ENCODE data around the gene ZP1. TPM values are rescaled to one million over a fixed set of nuclear protein-coding genes. Genes with fewer than 3 reads are reported as not detected.
"Not testable (repeated sequence)": the region's sequence is repeated elsewhere in the genome, so short reads cannot be mapped to it uniquely, and the experiment has no call there.

The ZP1 gene, protein sequence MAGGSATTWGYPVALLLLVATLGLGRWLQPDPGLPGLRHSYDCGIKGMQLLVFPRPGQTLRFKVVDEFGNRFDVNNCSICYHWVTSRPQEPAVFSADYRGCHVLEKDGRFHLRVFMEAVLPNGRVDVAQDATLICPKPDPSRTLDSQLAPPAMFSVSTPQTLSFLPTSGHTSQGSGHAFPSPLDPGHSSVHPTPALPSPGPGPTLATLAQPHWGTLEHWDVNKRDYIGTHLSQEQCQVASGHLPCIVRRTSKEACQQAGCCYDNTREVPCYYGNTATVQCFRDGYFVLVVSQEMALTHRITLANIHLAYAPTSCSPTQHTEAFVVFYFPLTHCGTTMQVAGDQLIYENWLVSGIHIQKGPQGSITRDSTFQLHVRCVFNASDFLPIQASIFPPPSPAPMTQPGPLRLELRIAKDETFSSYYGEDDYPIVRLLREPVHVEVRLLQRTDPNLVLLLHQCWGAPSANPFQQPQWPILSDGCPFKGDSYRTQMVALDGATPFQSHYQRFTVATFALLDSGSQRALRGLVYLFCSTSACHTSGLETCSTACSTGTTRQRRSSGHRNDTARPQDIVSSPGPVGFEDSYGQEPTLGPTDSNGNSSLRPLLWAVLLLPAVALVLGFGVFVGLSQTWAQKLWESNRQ
- not detected for total RNA-seq

DNA sequence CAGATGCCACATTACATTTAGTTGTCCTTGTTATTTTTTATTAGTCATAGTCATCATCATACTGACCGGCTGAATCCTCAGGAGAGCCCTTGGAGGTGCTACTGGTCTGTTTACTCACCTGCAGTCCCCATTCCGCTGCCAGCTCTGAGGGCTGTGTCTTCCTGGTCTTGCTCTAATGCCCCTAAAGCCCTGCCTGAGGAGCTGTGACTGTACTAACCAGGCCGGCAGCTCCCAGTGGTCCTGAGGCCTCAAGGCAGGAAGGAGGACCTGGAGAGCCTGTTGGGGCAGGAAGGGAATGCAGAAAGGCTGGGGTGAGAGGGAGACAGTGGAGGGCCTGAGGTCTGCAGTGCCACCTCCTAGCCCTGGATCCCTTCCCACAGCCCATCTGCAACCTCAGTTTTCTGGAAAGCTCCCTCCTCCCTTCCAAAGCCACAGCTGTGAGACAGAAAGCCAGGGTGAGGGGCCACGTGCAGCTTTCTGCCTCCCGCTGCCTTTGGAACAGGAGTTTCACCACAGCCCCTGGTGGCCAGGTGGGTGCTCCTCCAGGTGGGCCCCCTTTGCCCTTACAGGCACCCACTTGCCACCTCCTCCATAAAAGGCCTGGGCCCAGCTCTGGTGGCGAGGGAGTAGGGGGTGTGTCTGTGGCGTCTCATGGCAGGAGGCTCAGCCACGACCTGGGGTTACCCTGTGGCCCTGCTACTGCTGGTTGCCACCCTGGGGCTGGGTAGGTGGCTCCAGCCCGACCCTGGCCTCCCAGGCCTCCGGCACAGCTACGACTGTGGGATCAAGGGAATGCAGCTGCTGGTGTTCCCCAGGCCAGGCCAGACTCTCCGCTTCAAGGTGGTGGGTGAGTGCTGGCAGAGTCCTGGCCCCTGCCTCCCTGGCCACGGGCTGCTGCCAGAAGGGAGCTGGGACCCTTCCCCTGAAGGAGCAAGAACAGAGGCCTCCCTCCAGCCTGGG, at the start of gene ZP1:
Gene ZP1 (plus strand): TSS at position 632 of the 960 bp plus-strand sequence. CDS start 20 bp downstream, at position 652.
- Mint-ChIP-seq H3K4me3 (no peak within 1 kb of the TSS), H3K36me3 (no peaks in the 10 kb centered on the region)

DNA sequence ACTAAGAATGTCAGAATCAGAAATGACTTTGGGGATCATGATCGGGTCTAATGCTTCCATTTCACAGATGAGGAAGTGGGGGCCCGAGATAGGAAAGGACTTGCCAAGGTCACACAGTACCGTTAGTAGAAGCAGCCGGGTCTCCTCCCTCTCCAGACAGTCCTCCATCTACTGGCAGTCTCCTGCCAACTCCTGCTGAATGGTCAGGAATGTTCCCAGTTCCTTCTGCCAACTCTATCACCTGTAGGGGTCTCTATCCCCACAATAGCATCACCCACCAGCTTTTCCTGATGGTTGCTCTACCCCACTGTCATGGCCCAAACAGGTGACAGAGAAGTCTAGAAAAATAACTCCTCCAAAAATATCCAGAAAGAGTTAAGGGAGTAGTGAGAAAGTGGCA, 49.3 kb upstream of the ZP1 start:
- Mint-ChIP-seq H3K9me3 (peaks cover 8% of the 10 kb centered on the region), H3K4me3 (no peak overlapping the region), H3K4me1 (no peaks in the 10 kb centered on the region), H3K36me3 (no peaks in the 10 kb centered on the region), H3K27ac (no peak overlapping the region), H3K27me3 (no peaks in the 10 kb centered on the region)
- DNase-seq, result no peak

More for the DNA sequence above, at the start of gene ZP1:
- H3K27ac Mint-ChIP-seq, result no peak within 1 kb of the TSS
- no peaks in the 10 kb centered on the region for H3K9me3 Mint-ChIP-seq
- H3K4me1 Mint-ChIP-seq, result peaks cover 21% of the 10 kb centered on the region
- DNase-seq, result no peak
- no peaks in the 10 kb centered on the region for H3K27me3 Mint-ChIP-seq

DNA sequence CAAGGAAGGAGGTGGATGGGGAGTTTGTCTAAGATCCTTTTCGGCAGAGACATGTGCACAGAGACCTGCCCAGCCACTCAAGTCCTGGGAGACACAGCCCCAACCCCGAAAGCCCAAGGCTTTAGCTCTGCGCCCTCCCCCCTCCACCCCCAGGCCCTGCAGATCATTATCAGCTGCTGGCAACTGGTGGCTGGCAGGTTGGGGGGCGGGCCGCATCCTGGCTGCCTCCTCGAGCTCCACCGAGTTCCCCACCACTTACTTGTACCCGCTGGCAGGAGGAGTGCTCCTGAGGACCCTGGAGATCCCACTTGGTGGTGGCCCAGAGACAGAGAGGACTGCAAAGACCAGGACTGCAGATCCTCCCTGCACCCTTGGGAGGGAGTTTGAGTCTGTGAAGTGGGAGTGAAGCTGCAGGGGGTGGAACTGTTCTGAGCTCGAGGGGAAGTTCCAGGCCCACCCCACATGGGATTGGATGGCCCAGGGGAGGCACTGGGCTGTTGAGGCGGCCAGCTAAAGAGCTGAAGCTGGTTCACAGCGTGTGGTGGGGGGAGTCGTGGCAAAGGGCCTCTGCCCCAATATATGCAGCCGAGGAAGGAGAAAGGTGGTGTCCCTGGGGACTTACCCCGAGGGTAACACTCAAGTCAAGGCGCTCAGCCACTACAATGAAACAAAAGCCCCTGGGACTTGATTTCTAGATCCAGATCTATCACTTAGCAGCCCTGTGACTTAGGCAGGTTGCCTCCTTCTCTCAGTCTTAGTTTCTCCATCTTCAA, 45.3 kb upstream of the ZP1 start:
- H3K27me3 Mint-ChIP-seq, result no peaks in the 10 kb centered on the region
- H3K27ac Mint-ChIP-seq, result no peak overlapping the region
- H3K4me3 Mint-ChIP-seq, result no peak overlapping the region
- peaks cover 2% of the 10 kb centered on the region for H3K9me3 Mint-ChIP-seq
- no peak for DNase-seq
- H3K4me1 Mint-ChIP-seq, result no peaks in the 10 kb centered on the region
- no peaks in the 10 kb centered on the region for H3K36me3 Mint-ChIP-seq

DNA sequence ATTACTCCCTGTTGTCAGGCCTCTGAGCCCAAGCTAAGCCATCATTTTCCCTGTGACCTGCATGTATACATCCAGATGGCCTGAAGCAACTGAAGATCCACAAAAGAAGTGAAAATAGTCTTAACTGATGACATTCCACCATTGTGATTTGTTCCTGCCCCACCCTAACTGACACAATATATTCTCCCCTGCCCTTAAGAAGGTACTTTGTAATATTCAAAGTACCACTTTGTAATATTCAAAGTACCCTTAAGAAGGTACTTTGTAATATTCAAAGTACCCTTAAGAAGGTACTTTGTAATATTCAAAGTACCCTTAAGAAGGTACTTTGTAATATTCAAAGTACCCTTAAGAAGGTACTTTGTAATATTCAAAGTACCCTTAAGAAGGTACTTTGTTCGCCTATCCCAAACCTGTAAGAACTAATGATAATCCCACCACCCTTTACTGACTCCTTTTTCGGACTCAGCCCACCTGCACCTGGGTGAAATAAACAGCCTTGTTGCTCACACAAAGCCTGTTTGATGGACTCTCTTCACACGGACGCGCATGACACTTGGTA, 43.5 kb upstream of the ZP1 start:
- DNase-seq, H3K27ac Mint-ChIP-seq, H3K4me1 Mint-ChIP-seq: not testable (repeated sequence)

DNA sequence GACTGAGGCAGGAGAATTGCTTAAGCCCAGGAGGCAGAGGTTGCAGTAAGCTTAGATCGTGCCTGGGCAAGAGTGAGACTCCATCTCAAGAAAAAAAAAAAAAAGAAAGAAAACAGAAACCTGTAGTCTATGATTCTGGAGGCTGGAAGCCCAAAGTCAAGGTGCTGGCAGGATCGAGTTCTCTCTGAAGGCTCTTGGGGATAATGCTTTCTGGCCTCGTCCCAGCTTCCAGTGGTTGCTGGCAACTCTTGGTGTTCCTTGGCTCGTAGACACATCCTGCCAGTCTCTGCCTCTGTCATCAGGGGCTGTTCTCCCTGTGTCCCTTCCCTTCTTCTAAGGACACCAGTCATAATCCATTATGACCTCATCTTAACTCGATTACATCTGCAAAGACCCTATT, 42.2 kb upstream of the ZP1 start:
- Mint-ChIP-seq H3K27me3 (no peaks in the 10 kb centered on the region), H3K4me1 (no peaks in the 10 kb centered on the region), H3K9me3 (no peaks in the 10 kb centered on the region), H3K27ac (no peak overlapping the region), H3K36me3 (no peaks in the 10 kb centered on the region), H3K4me3 (no peak overlapping the region)
- no peak for DNase-seq

More for the DNA sequence above, 43.5 kb upstream of the ZP1 start:
- H3K36me3 Mint-ChIP-seq, H3K27me3 Mint-ChIP-seq, H3K4me3 Mint-ChIP-seq, H3K9me3 Mint-ChIP-seq: not testable (repeated sequence)

DNA sequence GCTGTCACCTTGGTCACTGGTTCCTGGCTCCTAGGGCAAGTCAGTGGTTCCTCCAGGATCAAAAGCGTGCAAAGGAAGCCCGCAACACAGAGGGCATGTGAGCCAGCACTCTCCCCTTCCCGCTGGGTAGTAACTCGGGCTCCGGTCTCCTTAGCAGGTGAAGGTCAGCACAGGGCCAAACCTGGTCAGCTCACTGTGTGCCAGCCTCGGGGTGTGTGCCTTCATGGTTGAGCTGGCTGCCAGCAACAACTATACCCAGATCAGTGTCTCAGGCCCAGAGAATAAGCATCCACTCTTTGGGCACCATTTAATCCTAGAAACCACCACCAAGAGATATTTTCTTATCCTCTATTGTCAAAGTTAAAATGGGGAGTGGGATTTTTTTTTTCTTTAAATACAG, 41.6 kb upstream of the ZP1 start:
- Mint-ChIP-seq H3K4me1 (peaks cover 1% of the 10 kb centered on the region), H3K9me3 (no peaks in the 10 kb centered on the region), H3K4me3 (no peak overlapping the region), H3K27ac (no peak overlapping the region), H3K36me3 (no peaks in the 10 kb centered on the region), H3K27me3 (no peaks in the 10 kb centered on the region)
- no peak for DNase-seq

DNA sequence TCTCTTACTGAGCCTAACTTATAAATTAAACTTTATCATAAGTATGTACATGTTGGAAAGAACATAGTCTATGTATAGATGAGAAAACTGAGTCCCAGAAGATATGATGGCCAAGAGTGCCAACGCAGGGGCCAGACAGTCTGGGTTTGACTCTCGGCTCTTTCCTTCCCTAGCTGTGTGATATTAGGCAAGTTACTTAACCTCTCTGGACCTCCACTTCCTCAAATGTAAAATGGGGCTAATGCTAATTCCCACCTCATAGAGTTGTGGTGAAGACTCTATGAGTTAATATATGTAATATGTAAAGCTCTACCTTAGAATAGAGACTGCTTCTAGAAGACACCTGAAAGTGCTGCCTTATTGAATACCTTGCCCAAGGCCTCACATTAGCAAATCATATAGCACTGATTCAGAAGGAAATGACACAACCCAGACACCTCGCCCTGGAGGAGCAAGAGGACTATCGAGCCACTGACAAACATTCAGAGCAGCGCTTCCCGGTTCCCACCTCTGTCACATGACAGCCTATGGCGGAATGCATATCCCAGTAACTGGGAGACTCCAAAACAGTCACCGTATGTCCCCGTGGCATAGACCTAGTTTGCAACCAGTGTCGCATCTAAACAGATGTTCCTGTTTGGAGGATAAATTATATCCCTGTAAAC, 36.7 kb upstream of the ZP1 start:
- H3K27ac Mint-ChIP-seq, result no peak overlapping the region
- H3K27me3 Mint-ChIP-seq, result no peaks in the 10 kb centered on the region
- no peak overlapping the region for H3K4me3 Mint-ChIP-seq
- peaks cover 5% of the 10 kb centered on the region for H3K4me1 Mint-ChIP-seq
- H3K36me3 Mint-ChIP-seq, result no peaks in the 10 kb centered on the region
- DNase-seq, result no peak
- no peaks in the 10 kb centered on the region for H3K9me3 Mint-ChIP-seq

DNA sequence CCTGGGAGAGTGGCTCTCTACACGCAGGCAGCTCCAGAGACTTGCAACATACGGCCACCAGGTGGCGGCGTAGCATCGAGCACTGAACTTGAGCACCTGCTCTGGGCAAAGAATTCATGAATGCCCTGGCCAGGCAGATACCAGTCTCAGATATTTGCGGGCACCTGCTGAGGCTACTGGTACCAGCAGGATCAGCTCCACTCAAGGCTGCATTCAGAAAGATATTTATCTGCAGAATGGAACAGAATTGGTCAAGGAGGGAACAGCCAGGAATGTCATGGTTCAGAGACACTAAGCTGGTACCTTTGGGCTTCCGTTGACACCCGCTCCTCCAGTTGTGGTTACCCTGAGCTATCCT, 36.2 kb upstream of the ZP1 start:
- H3K9me3 Mint-ChIP-seq, result no peaks in the 10 kb centered on the region
- peak; percentile 71 for DNase-seq
- no peak overlapping the region for H3K4me3 Mint-ChIP-seq
- H3K4me1 Mint-ChIP-seq, result peaks cover 6% of the 10 kb centered on the region
- H3K27ac Mint-ChIP-seq, result no peak overlapping the region
- no peaks in the 10 kb centered on the region for H3K27me3 Mint-ChIP-seq
- H3K36me3 Mint-ChIP-seq, result no peaks in the 10 kb centered on the region

DNA sequence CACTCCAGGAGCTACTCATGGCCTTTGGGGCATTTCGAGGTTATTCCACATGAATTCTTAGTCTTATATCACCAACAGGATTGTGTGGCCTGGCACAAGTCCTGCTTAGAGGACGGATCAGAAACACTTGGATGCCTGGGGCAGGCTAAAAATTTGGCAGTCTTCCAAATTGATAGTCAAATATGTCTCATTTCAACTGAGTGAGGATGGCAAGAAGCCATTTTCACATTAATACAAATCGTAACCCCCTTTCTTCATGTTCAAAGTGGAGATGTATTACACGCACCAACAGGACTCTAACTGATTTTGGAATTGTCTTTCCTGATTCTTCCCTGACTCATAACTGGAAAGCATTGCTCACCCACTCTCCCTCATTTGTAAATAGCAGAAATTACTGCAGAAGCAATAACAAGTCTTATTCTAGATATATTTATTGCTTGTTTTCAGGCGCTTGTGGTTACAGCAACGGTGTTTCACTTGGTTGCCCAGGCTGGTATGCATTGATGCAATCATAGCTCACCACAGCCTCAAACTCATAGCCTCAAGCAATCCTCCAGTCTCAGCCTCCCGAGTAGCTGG, 35.8 kb upstream of the ZP1 start:
- Mint-ChIP-seq H3K36me3 (no peaks in the 10 kb centered on the region), H3K9me3 (no peaks in the 10 kb centered on the region), H3K4me3 (no peak overlapping the region), H3K27me3 (no peaks in the 10 kb centered on the region), H3K4me1 (peaks cover 6% of the 10 kb centered on the region), H3K27ac (no peak overlapping the region)
- DNase-seq, result no peak

DNA sequence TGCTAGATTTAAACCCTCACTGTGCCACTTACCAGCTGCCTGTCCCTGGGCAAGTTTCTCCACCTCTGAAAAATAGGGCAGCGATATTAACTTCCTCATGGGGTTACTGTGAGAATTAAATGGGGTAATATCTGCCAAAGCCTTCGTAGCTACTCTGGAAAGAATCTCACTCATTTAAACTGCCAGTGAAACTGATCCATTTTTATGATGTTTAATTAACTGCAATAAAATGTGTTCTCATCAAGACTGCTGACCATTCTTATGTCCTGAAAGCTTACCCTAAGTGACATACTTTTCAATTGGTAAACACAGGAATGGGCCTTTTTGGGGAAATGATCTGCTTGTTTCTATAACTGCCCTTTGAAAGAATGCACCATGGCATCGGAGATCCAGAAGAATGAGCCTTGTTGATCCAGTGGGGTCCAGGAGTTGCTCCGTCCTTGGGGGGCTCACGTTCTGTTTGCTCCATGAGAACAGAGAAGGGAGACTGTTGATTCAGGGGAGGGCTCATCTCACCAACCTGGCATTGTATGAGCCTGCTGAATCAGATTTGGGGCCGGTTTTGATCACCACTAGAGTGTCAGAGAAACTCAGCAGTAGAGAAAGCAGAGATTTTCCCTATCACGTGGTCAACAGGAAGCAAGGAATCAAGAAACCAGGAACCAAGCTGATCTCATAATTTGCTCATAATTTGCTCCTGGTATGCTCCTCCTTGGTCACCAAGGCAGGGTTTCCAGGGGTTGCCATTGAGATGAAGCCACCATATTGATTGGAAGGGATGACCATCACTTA, 32.4 kb upstream of the ZP1 start:
- H3K9me3 Mint-ChIP-seq, result no peaks in the 10 kb centered on the region
- H3K36me3 Mint-ChIP-seq, result no peaks in the 10 kb centered on the region
- H3K27ac Mint-ChIP-seq, result no peak overlapping the region
- no peak for DNase-seq
- H3K4me1 Mint-ChIP-seq, result peaks cover 6% of the 10 kb centered on the region
- no peaks in the 10 kb centered on the region for H3K27me3 Mint-ChIP-seq
- H3K4me3 Mint-ChIP-seq, result no peak overlapping the region

DNA sequence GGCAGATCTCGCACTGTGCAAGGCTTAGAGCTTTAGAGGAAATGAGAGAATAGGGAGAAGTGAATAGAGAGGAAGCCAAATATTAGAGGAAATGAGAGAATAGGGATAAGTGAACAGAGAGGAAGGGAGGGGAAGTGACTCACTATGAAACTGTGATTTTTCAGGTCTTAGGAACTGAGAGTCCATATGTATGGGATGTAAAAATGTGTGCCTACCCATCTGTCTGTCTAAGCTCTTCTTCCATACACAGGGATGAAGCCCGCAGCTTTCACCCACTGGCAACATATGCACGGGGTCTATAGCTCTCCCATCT, 31.9 kb upstream of the ZP1 start:
- no peak overlapping the region for H3K4me3 Mint-ChIP-seq
- no peaks in the 10 kb centered on the region for H3K27me3 Mint-ChIP-seq
- H3K36me3 Mint-ChIP-seq, result no peaks in the 10 kb centered on the region
- no peaks in the 10 kb centered on the region for H3K9me3 Mint-ChIP-seq
- no peak overlapping the region for H3K27ac Mint-ChIP-seq
- H3K4me1 Mint-ChIP-seq, result peaks cover 6% of the 10 kb centered on the region
- DNase-seq, result no peak

DNA sequence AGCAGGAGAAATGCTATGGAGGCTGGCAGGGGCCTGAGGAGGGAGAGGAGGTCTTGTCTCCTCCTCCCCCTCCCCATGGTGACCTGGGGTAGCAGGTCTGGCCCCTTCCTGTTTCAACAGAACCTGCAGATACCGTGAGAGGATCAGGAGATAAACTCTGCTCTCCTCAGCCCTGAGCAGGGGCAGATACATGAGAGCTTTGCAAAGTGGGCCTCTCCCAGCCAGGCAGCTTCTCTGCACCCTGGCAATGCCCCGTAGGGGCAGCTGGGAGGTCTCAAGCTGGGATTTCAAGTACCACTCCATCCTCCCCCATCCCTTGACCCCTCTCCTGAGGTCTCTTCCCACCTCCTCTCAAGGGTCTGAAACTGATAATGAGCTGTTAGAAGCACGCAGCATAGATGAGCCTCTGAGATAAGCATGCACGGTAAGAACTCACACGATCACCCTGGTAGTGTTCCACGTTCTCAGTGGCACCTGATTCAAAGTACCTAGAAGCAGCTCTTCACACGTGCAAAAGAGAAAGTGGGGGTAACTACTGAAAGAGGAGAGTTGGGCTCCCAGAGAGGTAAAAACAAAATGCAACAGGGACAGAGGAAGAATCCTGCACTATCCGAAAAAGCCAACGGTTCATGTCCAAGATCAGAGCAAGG, 30.4 kb upstream of the ZP1 start:
- Mint-ChIP-seq H3K36me3 (no peaks in the 10 kb centered on the region), H3K27ac (no peak overlapping the region), H3K27me3 (no peaks in the 10 kb centered on the region), H3K4me1 (peaks cover 13% of the 10 kb centered on the region), H3K9me3 (no peaks in the 10 kb centered on the region), H3K4me3 (no peak overlapping the region)
- no peak for DNase-seq

DNA sequence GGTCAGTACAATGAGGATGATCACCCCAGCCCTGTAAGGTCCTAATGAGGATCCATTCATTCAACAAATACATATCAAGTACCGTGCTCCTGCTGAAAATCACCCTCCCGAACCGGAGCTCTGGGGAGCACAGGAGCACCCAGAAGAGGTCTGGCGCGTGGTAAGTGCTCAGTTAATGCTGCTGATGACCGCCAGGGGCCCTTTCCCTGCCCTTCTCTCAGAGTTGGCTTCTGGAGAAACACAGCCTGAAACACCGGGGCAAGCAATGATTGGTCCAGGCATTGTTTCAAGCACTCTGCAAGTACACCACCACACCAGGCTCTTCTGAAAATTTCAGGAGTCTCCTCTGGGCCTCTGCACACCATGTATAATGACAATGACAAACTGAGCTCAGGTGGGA, 29.2 kb upstream of the ZP1 start:
- Mint-ChIP-seq H3K4me3 (no peak overlapping the region), H3K27me3 (no peaks in the 10 kb centered on the region), H3K36me3 (peaks cover 10% of the 10 kb centered on the region), H3K9me3 (no peaks in the 10 kb centered on the region), H3K4me1 (peaks cover 15% of the 10 kb centered on the region), H3K27ac (no peak overlapping the region)
- DNase-seq, result no peak

Data from activated naive CD8-positive, alpha-beta T cell treated with anti-CD3 and anti-CD28 coated beads for 36 hours (primary cell).